ENCODE data around the gene PDHX.

- TF ChIP-seq CTCF (IDR thresholded peaks at IDR 0.05; ENCODE audit: low read depth, low read length, missing input control) = no peak
- TF ChIP-seq, protein P1, sequence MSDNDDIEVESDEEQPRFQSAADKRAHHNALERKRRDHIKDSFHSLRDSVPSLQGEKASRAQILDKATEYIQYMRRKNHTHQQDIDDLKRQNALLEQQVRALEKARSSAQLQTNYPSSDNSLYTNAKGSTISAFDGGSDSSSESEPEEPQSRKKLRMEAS (IDR thresholded peaks at IDR 0.05) = no peak
- no peak for TF ChIP-seq EGR1 (IDR thresholded peaks at IDR 0.05; ENCODE audit: low read depth in 2 of 2)
- no peak for TF ChIP-seq YY1 (IDR thresholded peaks at IDR 0.05)
- TF ChIP-seq, protein P2, sequence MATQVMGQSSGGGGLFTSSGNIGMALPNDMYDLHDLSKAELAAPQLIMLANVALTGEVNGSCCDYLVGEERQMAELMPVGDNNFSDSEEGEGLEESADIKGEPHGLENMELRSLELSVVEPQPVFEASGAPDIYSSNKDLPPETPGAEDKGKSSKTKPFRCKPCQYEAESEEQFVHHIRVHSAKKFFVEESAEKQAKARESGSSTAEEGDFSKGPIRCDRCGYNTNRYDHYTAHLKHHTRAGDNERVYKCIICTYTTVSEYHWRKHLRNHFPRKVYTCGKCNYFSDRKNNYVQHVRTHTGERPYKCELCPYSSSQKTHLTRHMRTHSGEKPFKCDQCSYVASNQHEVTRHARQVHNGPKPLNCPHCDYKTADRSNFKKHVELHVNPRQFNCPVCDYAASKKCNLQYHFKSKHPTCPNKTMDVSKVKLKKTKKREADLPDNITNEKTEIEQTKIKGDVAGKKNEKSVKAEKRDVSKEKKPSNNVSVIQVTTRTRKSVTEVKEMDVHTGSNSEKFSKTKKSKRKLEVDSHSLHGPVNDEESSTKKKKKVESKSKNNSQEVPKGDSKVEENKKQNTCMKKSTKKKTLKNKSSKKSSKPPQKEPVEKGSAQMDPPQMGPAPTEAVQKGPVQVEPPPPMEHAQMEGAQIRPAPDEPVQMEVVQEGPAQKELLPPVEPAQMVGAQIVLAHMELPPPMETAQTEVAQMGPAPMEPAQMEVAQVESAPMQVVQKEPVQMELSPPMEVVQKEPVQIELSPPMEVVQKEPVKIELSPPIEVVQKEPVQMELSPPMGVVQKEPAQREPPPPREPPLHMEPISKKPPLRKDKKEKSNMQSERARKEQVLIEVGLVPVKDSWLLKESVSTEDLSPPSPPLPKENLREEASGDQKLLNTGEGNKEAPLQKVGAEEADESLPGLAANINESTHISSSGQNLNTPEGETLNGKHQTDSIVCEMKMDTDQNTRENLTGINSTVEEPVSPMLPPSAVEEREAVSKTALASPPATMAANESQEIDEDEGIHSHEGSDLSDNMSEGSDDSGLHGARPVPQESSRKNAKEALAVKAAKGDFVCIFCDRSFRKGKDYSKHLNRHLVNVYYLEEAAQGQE (IDR thresholded peaks at IDR 0.05) = no peak
- TF ChIP-seq FOXA1 (IDR thresholded peaks at IDR 0.05) = no peak
- no peak for TF ChIP-seq SP1 (IDR thresholded peaks at IDR 0.05)
- no peak for TF ChIP-seq JUND (IDR thresholded peaks at IDR 0.05)
- TF ChIP-seq RAD21 (IDR thresholded peaks at IDR 0.05) = no peak
- no peak for TF ChIP-seq RXRA (IDR thresholded peaks at IDR 0.05)
- TF ChIP-seq ZBTB33 (IDR thresholded peaks at IDR 0.05) = no peak
These were observed 55.9 kb downstream of the PDHX start for GRCh38 chr11:34972366-34972765.
